Mesendoderm (in vitro differentiated cells): Measurements from ENCODE around the gene OOSP2.

Experiments
- DNase-seq: peaks from one replicate; pipeline ENCODE4 v3.0.0; 2013
- H2AK5ac ChIP-seq: 2 replicates; pipeline ENCODE4 v1.6.1; 2013; ENCODE audit warnings: low read length, inconsistent platforms
- H2BK120ac ChIP-seq: 2 replicates; pipeline ENCODE4 v1.6.1; 2013; ENCODE audit warnings: low read depth, mild to moderate bottlenecking, low read length, moderate library complexity, mixed read lengths
- H2BK15ac ChIP-seq: replicated peaks from 2 replicates; pipeline ENCODE4 v1.6.1; 2013; ENCODE audit warnings: low read depth, mild to moderate bottlenecking, moderate library complexity
- H2BK5ac ChIP-seq: 2 replicates; pipeline ENCODE4 v1.6.1; 2013; ENCODE audit warnings: low read length, inconsistent platforms
- H3K18ac ChIP-seq: 2 replicates; pipeline ENCODE4 v1.6.1; 2013; ENCODE audit warnings: mild to moderate bottlenecking, low read length, mixed read lengths
- H3K23ac ChIP-seq: one replicate; pipeline ENCODE4 v1.6.1; 2013; ENCODE audit warnings: low read length
- H3K27ac ChIP-seq: 2 replicates; pipeline ENCODE4 v1.5.1; 2013; ENCODE audit warnings: low read depth, mild to moderate bottlenecking, inconsistent platforms, low read length, moderate library complexity
- H3K27me3 ChIP-seq: 2 replicates; pipeline ENCODE4 v1.6.1; 2013; ENCODE audit warnings: low read length, control low read depth, mild to moderate bottlenecking, inconsistent platforms; ENCODE audit not compliant: insufficient read depth, poor library complexity
- H3K36me3 ChIP-seq: 2 replicates; pipeline ENCODE4 v1.6.1; 2013; ENCODE audit warnings: low read length, inconsistent platforms; ENCODE audit not compliant: control insufficient read depth, insufficient read depth
- H3K4ac ChIP-seq: one replicate; pipeline ENCODE4 v1.6.1; 2013; ENCODE audit warnings: low read depth, mild to moderate bottlenecking, low read length, moderate library complexity
- H3K4me1 ChIP-seq: 2 replicates; pipeline ENCODE4 v1.6.1; 2013; ENCODE audit warnings: low read depth, low read length, inconsistent platforms; ENCODE audit not compliant: control insufficient read depth
- H3K4me2 ChIP-seq: 2 replicates; pipeline ENCODE4 v1.6.1; 2013; ENCODE audit warnings: low read length
- H3K4me3 ChIP-seq: 2 replicates; pipeline ENCODE4 v1.5.1; 2013; ENCODE audit warnings: mild to moderate bottlenecking, low read length
- H3K56ac ChIP-seq: one replicate; pipeline ENCODE4 v1.6.1; 2013; ENCODE audit warnings: low read length
- H3K79me1 ChIP-seq: 2 replicates; pipeline ENCODE4 v1.6.1; 2013; ENCODE audit warnings: low read length, inconsistent platforms
- H3K79me2 ChIP-seq: 2 replicates; pipeline ENCODE4 v1.6.1; 2013; ENCODE audit warnings: mild to moderate bottlenecking, low read length; ENCODE audit not compliant: control insufficient read depth, insufficient read depth
- H3K9ac ChIP-seq: 2 replicates; pipeline ENCODE4 v1.6.1; 2013; ENCODE audit warnings: low read length, inconsistent platforms
- H4K5ac ChIP-seq: one replicate; pipeline ENCODE4 v1.6.1; 2013; ENCODE audit warnings: low read length
- H4K8ac ChIP-seq: one replicate; pipeline ENCODE4 v1.6.1; 2013; ENCODE audit warnings: low read depth, mild to moderate bottlenecking, control low read depth, low read length, moderate library complexity
- WGBS: extraction: QIAGEN DNeasy Blood & Tissue Kit; methylation state at CpG from one replicate; pipeline ENCODE4 v1.1.7; 2013; ENCODE audit warnings: low lambda C conversion rate, missing lambda C conversion rate; ENCODE audit not compliant: insufficient coverage; ENCODE audit errors: extremely low coverage; 5-methylcytosine and 5-hydroxymethylcytosine counted together

Gene OOSP2

DNA sequence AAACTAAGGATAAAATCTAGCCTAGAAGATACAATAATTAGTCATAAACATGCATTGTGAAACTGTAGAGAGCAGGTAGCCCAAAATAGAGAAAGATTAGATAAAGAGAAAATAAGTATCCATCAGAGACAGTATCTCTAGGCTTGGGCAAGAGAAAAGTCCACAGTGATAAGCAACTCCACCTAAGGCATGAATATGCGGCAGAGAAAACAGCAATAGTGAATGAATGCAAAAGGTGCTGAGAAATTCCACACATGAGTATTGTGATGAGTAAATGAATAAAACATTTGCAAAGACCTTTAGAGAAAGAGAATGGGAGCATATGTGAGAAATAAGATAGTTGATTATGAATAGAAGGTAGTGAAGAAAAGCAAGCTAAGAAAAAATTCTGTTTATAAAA lies 57.0 kb downstream of the OOSP2 start:
- Histone ChIP-seq H2BK120ac (no peak overlapping the region), H3K4me3 (no peak overlapping the region), H2AK5ac (no peak overlapping the region), H4K5ac (no peak overlapping the region), H3K4ac (no peak overlapping the region), H4K8ac (no peak overlapping the region), H3K27ac (no peak overlapping the region), H3K79me2 (no peaks in the 10 kb centered on the region), H3K79me1 (no peaks in the 10 kb centered on the region), H3K27me3 (no peaks in the 10 kb centered on the region), H3K56ac (no peak overlapping the region), H3K18ac (no peak overlapping the region), H3K9ac (no peak overlapping the region), H3K4me1 (no peaks in the 10 kb centered on the region), H3K36me3 (no peaks in the 10 kb centered on the region), H3K4me2 (no peak overlapping the region), H3K23ac (no peak overlapping the region), H2BK5ac (no peak overlapping the region), H2BK15ac (no peak overlapping the region)
- peak; percentile 30 for DNase-seq
- WGBS: no CpG with 5 or more reads among the region's 1 CpG
